GM23338 (cell line): Measurements from ENCODE around the gene RBM19.

ENCODE experiments used
- CREB1 ChIP-seq: fragments of 250-450 bp; sonication (Bioruptor Pico); IDR thresholded peaks from 2 replicates; pipeline ENCODE4 v1.5.0; 2020; ENCODE audit warnings: low read depth, mild to moderate bottlenecking, moderate library complexity
- EZH2 ChIP-seq: fragments of 200-600 bp; sonication (generic); IDR thresholded peaks from one replicate; pipeline ENCODE4 v1.8.0; 2017; ENCODE audit warnings: antibody characterized with exemption, mild to moderate bottlenecking, low read depth; ENCODE audit not compliant: unreplicated experiment
- EZH2phosphoT487 ChIP-seq: fragments of 200-600 bp; sonication (generic); IDR thresholded peaks from one replicate; pipeline ENCODE4 v1.8.1; 2018; ENCODE audit warnings: antibody characterized with exemption; ENCODE audit not compliant: unreplicated experiment
- POLR2AphosphoS5 ChIP-seq: IDR thresholded peaks from 2 replicates; pipeline ENCODE4 v1.6.1; 2016; ENCODE audit warnings: antibody characterized with exemption, low read depth
- ZNF114 ChIP-seq: fragments of 250-450 bp; sonication (Bioruptor Pico); IDR thresholded peaks from 2 replicates; pipeline ENCODE4 v1.5.0; 2020; ENCODE audit warnings: mild to moderate bottlenecking, moderate library complexity
- TF ChIP-seq, protein P1 (sequence below), 2 experiments: fragments of 200-600 bp in 1 of 2; sonication (generic) in 1 of 2; conservative IDR thresholded peaks; 2 replicates each; pipeline versions ENCODE4 v1.5.1 to v1.6.1; 2016 to 2017; ENCODE audit warnings: antibody characterized with exemption in 2 of 2, low read depth in 2 of 2, mild to moderate bottlenecking in 2 of 2, moderate library complexity in 1 of 2

- TF ChIP-seq, protein P1, sequence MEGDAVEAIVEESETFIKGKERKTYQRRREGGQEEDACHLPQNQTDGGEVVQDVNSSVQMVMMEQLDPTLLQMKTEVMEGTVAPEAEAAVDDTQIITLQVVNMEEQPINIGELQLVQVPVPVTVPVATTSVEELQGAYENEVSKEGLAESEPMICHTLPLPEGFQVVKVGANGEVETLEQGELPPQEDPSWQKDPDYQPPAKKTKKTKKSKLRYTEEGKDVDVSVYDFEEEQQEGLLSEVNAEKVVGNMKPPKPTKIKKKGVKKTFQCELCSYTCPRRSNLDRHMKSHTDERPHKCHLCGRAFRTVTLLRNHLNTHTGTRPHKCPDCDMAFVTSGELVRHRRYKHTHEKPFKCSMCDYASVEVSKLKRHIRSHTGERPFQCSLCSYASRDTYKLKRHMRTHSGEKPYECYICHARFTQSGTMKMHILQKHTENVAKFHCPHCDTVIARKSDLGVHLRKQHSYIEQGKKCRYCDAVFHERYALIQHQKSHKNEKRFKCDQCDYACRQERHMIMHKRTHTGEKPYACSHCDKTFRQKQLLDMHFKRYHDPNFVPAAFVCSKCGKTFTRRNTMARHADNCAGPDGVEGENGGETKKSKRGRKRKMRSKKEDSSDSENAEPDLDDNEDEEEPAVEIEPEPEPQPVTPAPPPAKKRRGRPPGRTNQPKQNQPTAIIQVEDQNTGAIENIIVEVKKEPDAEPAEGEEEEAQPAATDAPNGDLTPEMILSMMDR (conservative IDR thresholded peaks at IDR 0.05; ENCODE audit: low read depth in 2 of 2), result no peak
- TF ChIP-seq EZH2phosphoT487 (no peak), POLR2AphosphoS5 (no peak), ZNF114 (CRISPR knock-in tag) (no peak), EZH2 (no peak), CREB1 (CRISPR knock-in tag) (no peak)
Measured at GRCh38 chr12:113870035-113870434, 96.1 kb downstream of the RBM19 start.
